ENCODE results near the gene TMEM184A. TPM values are rescaled to one million over a fixed set of nuclear protein-coding genes. Genes with fewer than 3 reads are reported as not detected.

Gene TMEM184A
- total RNA-seq, 8 experiments from 2014 or later = 0.16 to 1.2 (median 0.47) TPM

DNA sequence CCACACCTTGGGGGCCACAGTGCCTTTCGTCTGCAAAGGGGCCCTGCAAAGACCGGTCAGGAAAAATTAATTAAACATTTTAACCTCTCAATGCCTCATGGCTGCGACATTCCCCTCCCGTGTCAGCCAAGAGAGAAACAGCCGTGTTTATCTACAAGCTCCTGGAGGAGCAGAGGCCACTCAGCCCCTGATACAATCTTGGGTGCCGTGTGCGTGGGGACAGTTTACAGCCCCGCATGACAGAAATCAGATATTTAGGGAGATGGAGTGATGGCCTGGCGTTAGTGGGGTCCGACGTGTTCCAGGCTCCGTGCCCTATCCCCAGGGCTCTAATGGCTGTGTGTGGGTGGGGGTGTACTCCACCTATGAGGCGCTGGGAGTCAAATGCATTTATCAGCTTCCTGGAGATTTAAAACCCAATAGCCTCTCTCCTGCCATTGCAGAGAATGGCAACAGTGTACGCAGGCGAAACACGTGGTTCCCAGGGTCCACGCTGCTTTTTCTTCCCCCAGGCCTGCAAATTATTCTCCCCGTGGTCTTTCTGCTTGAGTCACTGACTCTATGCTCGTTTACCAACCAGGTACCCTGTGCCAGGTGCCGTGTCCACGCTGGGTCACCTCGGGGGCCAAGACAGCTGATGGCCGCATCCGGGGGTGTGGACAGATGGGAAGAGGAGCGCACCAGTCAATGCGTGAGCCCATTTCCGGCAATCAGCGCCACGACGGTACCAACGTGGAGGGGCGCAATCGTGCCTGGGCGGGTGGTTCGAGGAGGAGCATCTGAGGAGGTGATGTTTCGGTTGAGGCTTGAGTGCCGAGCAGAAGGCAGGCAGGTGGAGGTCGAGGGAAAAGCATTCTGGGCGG, 40.4 kb upstream of the TMEM184A start:
- no peak overlapping the region for H3K4me3 ChIP-seq
- peak in 4 of 8 experiments; percentile 22 to 75 (median 30) for ATAC-seq (replicated peaks in 6 of 8)
- peaks cover 4 to 16% of the 10 kb centered on the region in 2 donors for H3K4me1 ChIP-seq (replicated peaks in 1 of 2)
- H3K27ac ChIP-seq = no peak overlapping the region
- WGBS, 10 experiments = 50 to 100% (median 75%) methylated on average over 2 to 33 of the region's 39 CpGs
- in situ Hi-C loops (cut with MboI; ENCODE audit: low pct_unique_long_range_greater_than_20kb in 2 of 9, low sequenced_read_pairs in 9 of 9, unreplicated experiment in 9 of 9) = loop anchor here in 1 of 9 experiments (25.0 kb wide), 1 partner anchor 616 kb away; no protein-coding TSS in a partner anchor

DNA sequence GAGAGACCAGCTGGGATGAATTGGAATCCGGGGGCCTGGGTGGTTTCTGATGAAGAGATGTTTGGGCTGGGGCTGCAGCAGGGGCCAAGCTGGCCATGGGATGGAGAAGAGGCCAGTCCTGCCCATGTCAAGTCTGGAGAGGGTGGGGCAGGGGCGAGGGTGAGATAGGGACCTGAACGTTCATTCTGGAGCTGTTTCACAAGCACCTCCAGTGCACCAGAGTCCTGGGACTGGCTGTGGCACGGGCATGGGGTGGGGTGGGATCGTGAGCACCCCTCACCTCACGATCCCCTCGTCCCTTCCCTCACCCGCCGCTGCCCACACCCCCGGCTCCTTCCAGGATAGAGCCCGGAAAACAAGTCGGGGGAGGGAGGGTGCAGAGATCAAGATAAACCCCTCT, 39.6 kb upstream of the TMEM184A start:
- Histone ChIP-seq H3K4me1 (replicated peaks in 1 of 2) (peaks cover 4 to 16% of the 10 kb centered on the region in 2 donors), H3K27ac (no peak overlapping the region), H3K4me3 (no peak overlapping the region)
- in situ Hi-C loops (cut with MboI; ENCODE audit: low pct_unique_long_range_greater_than_20kb in 2 of 9, low sequenced_read_pairs in 9 of 9, unreplicated experiment in 9 of 9) = loop anchor here in 1 of 9 experiments (25.0 kb wide), 1 partner anchor 617 kb away; no protein-coding TSS in a partner anchor
- no peak for ATAC-seq (replicated peaks in 6 of 8)
- WGBS, 10 experiments = 60 to 100% (median 70%) methylated on average over 1 to 3 of the region's 12 CpGs; no CpG with 5 or more reads in 6 of the 10 experiments

DNA sequence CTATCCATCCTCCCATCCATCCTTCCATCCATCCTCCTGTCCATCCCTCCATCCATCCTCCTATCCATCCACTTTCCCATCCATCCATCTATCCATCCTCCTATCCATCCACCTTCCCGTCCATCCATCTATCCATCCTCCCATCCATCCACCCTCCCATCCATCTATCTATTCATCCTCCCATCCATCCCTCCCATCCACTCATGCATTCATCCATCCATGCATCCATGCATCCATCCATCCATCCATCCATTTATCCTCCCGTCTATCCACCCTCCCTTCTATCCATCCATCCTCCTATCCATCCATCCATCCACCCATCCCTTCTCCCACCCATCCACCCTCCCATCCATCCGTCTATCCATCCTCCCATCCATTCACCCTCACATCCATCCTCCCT, 39.0 kb upstream of the TMEM184A start:
- ATAC-seq (replicated peaks in 6 of 8) = no peak
- in situ Hi-C loops (cut with MboI; ENCODE audit: low pct_unique_long_range_greater_than_20kb in 2 of 9, low sequenced_read_pairs in 9 of 9, unreplicated experiment in 9 of 9) = loop anchor here in 1 of 9 experiments (25.0 kb wide), 1 partner anchor 617 kb away; no protein-coding TSS in a partner anchor
- peaks cover 4 to 15% of the 10 kb centered on the region in 2 donors for H3K4me1 ChIP-seq (replicated peaks in 1 of 2)
- H3K27ac ChIP-seq = no peak overlapping the region
- WGBS, 10 experiments = 11 to 100% (median 70%) methylated on average over 1 to 3 of the region's 3 CpGs
- no peak overlapping the region for H3K4me3 ChIP-seq

DNA sequence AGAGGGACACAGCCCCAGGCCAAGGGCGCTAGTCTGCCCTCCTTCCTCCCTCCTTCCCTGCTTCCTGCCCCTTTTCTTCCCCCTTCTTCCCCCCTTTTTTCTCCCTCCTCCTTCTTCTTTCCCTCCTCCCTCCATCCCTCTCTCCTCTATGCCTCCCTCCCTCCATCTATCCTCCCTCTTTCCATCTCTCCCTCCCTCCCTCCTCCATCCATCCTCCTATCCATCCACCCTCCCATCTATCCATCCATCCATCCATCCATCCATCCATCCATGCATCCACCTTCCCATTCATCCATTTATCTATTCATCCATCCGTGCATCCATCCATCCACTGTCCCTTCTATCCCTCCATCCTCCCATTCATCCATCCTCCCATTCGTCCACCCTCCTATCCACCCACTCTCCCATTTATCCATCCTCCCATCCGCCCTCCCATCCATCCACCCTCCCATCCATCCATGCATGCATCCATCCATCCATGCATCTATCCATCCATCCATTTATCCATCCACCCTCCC, 38.0 kb upstream of the TMEM184A start:
- H3K27ac ChIP-seq = no peak overlapping the region
- no peak overlapping the region for H3K4me3 ChIP-seq
- WGBS, 10 experiments = 22 to 73% (median 34%) methylated on average over 2 to 3 of the region's 4 CpGs; no CpG with 5 or more reads in 5 of the 10 experiments
- in situ Hi-C loops (cut with MboI; ENCODE audit: low pct_unique_long_range_greater_than_20kb in 2 of 9, low sequenced_read_pairs in 9 of 9, unreplicated experiment in 9 of 9) = loop anchor here in 1 of 9 experiments (25.0 kb wide), 1 partner anchor 618 kb away; no protein-coding TSS in a partner anchor
- no peak for ATAC-seq (replicated peaks in 6 of 8)
- H3K4me1 ChIP-seq (replicated peaks in 1 of 2) = peaks cover 4 to 9% of the 10 kb centered on the region in 2 donors

DNA sequence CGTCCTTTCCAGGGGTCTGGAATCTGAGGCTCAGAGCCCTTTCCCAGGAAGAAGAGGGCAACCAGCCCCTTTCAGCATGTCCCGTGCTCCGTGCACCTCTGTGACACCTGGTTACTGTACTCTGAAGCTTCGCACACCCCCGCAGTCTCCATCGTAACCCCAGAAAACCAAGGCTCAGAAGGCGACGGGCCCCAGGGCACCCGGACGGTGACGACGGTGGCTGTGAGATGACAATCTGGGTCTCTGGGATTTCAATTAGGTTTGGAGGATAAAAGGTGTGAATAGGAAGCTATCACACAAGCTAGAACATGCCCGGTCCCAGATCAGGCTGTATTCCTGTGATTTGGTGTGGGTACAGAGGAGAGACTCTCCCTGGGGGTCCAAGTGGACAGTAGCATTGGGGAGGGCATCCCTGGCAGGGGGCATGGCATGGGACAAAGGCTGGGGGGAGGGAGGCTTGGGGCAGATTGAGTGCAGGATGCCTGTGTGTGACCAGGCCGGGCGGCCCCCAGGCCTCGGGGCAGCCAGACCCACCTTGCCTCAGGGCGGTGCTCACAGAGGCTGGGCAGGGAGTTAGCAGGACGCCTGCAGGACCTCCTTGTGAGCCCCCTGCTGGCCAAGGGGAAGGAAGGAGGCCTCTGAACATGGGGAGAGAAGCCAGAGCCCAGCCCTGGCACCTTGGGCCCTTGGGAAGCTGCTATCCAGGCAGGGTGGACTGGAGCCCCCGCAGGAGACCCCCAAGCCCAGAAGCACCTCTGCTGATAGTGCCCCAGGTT, 37.3 kb upstream of the TMEM184A start:
- WGBS, 10 experiments = 80% methylated on average over 2 of the region's 19 CpGs; no CpG with 5 or more reads in 9 of the 10 experiments
- ATAC-seq (replicated peaks in 6 of 8) = peak in 3 of 8 experiments; percentile 33 to 81 (median 38)
- Histone ChIP-seq H3K4me3 (no peak overlapping the region), H3K4me1 (replicated peaks in 1 of 2) (peaks cover 4 to 9% of the 10 kb centered on the region in 2 donors), H3K27ac (no peak overlapping the region)
- in situ Hi-C loops (cut with MboI; ENCODE audit: low pct_unique_long_range_greater_than_20kb in 2 of 9, low sequenced_read_pairs in 9 of 9, unreplicated experiment in 9 of 9) = loop anchor here in 1 of 9 experiments (25.0 kb wide), 1 partner anchor 619 kb away; no protein-coding TSS in a partner anchor

DNA sequence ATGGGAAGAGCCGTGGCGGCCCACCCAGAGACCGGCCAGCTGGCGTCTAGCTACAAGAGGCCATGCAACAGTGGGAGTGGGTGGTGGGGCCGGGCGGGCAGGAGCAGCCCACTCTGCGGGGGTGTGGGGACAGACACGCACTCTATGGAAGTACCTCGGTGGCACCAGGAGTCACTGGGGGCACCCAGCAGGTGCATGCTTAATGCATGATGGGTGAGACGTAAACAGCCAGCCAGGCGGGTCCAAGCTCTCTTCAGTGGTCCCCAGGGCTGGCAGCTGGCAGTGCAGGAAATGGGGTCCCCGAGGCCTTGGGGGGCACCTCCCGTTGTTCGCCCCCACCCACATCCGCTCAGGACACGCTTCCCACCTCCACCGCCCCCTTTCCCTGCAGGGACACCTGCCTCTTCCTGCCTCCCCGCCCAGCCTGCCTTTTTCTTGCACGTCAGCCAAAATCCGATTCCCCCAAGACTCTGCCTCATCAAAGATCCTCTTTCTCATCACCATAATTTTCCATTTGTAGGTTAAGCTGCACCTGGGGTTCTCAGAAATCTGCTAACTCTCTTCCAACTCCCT, 36.4 kb upstream of the TMEM184A start:
- WGBS, 10 experiments = 0% methylated on average over 1 of the region's 20 CpGs; no CpG with 5 or more reads in 9 of the 10 experiments
- Histone ChIP-seq H3K4me1 (replicated peaks in 1 of 2) (peaks cover 4 to 9% of the 10 kb centered on the region in 2 donors), H3K4me3 (no peak overlapping the region), H3K27ac (no peak overlapping the region)
- no peak for ATAC-seq (replicated peaks in 6 of 8)
- in situ Hi-C loops (cut with MboI; ENCODE audit: low pct_unique_long_range_greater_than_20kb in 2 of 9, low sequenced_read_pairs in 9 of 9, unreplicated experiment in 9 of 9) = loop anchor here in 1 of 9 experiments (25.0 kb wide), 1 partner anchor 620 kb away; no protein-coding TSS in a partner anchor

DNA sequence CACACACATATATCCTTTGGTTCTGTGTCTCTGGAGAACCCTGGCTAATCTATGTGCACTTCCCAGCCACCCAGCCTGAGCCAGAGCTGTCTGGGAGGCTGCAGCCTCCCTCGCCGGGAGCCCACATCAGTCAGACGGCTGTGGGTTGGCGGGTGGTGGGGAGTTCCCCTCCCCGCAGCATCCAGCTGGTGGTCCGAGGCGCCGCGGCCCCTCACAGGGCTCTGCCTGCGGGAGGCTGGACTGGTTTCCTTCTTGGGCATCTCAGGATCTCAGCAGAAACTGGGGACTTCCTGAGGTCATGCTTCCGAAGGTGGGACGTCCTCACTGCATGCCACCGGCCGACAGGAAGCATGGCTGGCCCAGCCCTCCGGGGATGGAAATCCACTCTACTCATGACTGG, 35.9 kb upstream of the TMEM184A start:
- in situ Hi-C loops (cut with MboI; ENCODE audit: low pct_unique_long_range_greater_than_20kb in 2 of 9, low sequenced_read_pairs in 9 of 9, unreplicated experiment in 9 of 9) = loop anchor here in 1 of 9 experiments (25.0 kb wide), 1 partner anchor 620 kb away; no protein-coding TSS in a partner anchor
- Histone ChIP-seq H3K4me3 (no peak overlapping the region), H3K27ac (no peak overlapping the region), H3K4me1 (replicated peaks in 1 of 2) (peaks cover 4 to 8% of the 10 kb centered on the region in 2 donors)
- 20 to 33% methylated on average over 1 to 3 of the region's 15 CpGs; no CpG with 5 or more reads in 8 of the 10 experiments for WGBS, 10 experiments
- no peak for ATAC-seq (replicated peaks in 6 of 8)

DNA sequence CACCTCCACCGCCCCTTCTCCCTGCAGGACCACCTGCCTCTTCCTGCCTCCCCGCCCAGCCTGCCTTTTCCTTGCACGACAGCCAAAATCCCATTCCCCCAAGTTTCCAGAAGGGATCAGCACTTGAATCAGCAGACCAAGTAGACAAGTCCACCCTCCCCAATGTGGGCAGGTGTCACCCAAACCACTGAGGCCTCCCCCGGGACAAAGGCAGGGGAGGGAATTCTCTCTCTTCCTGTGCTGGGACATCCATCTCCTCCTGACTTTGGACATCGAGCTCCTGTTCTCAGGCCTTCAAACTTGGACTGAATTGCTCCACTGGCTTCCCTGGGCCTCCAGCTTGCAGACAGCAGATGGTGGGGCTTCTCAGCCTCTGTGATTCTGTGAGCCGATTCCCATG, 35.4 kb upstream of the TMEM184A start:
- WGBS, 10 experiments = 0 to 100% (median 50%) methylated on average over 1 to 2 of the region's 6 CpGs; no CpG with 5 or more reads in 5 of the 10 experiments
- in situ Hi-C loops (cut with MboI; ENCODE audit: low pct_unique_long_range_greater_than_20kb in 2 of 9, low sequenced_read_pairs in 9 of 9, unreplicated experiment in 9 of 9) = loop anchor here in 1 of 9 experiments (25.0 kb wide), 1 partner anchor 621 kb away; no protein-coding TSS in a partner anchor

DNA sequence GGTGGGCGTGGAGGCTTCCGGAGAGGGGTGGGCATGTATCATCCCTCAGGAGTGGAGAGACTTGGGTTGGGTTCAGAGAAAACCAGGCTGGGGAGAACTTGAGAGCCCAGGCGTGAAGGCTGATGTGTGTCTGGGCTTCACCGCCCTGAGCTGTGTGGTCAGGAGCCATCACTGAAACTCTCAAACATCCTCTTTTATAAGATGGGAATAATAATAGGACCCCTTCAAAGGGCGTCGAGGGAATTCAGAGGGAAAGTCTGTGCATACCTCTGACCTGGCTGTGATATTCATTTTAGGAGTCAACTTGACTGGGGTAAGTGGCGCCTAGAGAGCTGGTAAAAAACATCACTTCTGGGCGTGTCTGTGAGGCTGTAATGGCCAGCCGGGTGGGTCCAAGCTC, 34.9 kb upstream of the TMEM184A start:
- in situ Hi-C loops (cut with MboI; ENCODE audit: low pct_unique_long_range_greater_than_20kb in 2 of 9, low sequenced_read_pairs in 9 of 9, unreplicated experiment in 9 of 9) = loop anchor here in 1 of 9 experiments (25.0 kb wide), 1 partner anchor 621 kb away; no protein-coding TSS in a partner anchor

More for the DNA sequence above, 35.4 kb upstream of the TMEM184A start:
- Histone ChIP-seq H3K27ac (no peak overlapping the region), H3K4me3 (no peak overlapping the region), H3K4me1 (replicated peaks in 1 of 2) (peaks cover 0 to 7% of the 10 kb centered on the region in 2 donors)
- ATAC-seq (replicated peaks in 6 of 8) = no peak

DNA sequence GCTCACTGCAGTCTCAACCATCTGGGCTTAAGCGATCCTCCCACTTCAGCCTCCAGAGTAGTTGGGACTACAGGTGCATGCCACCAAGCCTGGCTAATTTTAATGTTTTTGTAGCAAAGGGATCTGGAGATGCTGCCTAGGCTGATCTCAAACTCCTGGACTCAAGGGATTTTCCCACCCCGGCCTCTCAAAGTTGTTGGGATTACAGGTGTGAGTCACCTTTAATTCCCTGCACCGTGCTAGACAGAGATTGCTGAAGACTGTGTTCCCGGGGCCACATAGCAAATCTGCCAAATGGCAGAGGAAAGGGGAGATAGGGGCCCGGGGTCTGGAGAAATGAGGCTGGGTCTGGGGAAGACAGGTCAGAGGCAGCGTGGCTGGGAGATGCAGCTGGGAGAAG, 34.5 kb upstream of the TMEM184A start:
- no peak overlapping the region for H3K4me3 ChIP-seq
- in situ Hi-C loops (cut with MboI; ENCODE audit: low pct_unique_long_range_greater_than_20kb in 2 of 9, low sequenced_read_pairs in 9 of 9, unreplicated experiment in 9 of 9) = loop anchor here in 1 of 9 experiments (25.0 kb wide), 1 partner anchor 622 kb away; no protein-coding TSS in a partner anchor
- H3K27ac ChIP-seq = no peak overlapping the region
- ATAC-seq (replicated peaks in 6 of 8) = no peak
- H3K4me1 ChIP-seq (replicated peaks in 1 of 2) = peaks cover 0 to 7% of the 10 kb centered on the region in 2 donors
- WGBS, 10 experiments = 34 to 80% (median 69%) methylated on average over 1 to 4 of the region's 6 CpGs; no CpG with 5 or more reads in 6 of the 10 experiments

More for the DNA sequence above, 34.9 kb upstream of the TMEM184A start:
- 10 to 90% (median 69%) methylated on average over 1 to 3 of the region's 9 CpGs; no CpG with 5 or more reads in 4 of the 10 experiments for WGBS, 10 experiments
- H3K4me1 ChIP-seq (replicated peaks in 1 of 2) = peaks cover 0 to 7% of the 10 kb centered on the region in 2 donors
- no peak overlapping the region for H3K4me3 ChIP-seq
- H3K27ac ChIP-seq = no peak overlapping the region
- no peak for ATAC-seq (replicated peaks in 6 of 8)

DNA sequence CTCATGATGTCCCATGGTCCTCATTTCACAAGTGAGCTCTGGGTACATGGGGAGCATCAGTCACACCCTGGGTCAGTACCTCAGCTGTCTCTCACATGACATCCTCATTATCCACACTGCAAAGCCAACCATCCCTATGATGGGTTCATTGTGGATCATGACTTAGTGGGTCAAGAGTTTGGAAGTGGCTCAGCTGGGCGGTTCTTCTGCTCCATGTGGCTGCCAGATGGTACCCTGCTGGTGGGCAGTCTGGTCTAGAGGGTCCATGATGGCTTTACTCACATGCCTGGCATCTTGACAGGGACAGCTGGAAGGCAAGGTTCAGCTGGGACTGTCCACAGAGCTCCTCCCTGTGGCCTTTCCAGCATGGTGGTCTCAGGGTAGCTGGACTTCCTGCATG, 33.0 kb upstream of the TMEM184A start:
- 20 to 100% (median 20%) methylated on average over 1 of the region's 1 CpG; no CpG with 5 or more reads in 7 of the 10 experiments for WGBS, 10 experiments
- H3K27ac ChIP-seq = no peak overlapping the region
- ATAC-seq (replicated peaks in 6 of 8) = no peak
- H3K4me3 ChIP-seq = no peak overlapping the region
- H3K4me1 ChIP-seq (replicated peaks in 1 of 2) = peaks cover 0 to 7% of the 10 kb centered on the region in 2 donors
- in situ Hi-C loops (cut with MboI; ENCODE audit: low pct_unique_long_range_greater_than_20kb in 2 of 9, low sequenced_read_pairs in 9 of 9, unreplicated experiment in 9 of 9) = loop anchor here in 1 of 9 experiments (25.0 kb wide), 1 partner anchor 623 kb away; no protein-coding TSS in a partner anchor

DNA sequence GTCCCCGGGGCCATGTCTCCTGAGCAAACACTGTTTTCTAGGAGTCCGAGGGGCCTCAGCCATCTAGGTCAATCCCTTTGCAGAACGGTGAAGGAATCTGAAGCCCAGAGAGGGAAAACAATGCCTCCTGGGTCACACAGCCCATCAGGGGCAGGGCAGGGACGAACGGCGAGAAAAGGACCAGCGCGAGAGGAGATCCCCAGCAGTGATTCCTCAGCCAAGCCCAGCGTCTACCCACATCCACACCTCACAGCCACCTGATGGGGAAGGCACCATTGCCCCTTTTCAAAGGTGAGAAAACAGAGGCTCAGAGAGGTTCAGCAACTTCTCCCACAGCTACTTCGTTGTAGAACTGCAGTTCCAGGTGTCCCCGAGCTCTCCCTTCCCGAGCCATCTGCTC, 31.7 kb upstream of the TMEM184A start:
- in situ Hi-C loops (cut with MboI; ENCODE audit: low pct_unique_long_range_greater_than_20kb in 2 of 9, low sequenced_read_pairs in 9 of 9, unreplicated experiment in 9 of 9) = loop anchor here in 1 of 9 experiments (25.0 kb wide), 1 partner anchor 625 kb away; no protein-coding TSS in a partner anchor
- peaks cover 0 to 7% of the 10 kb centered on the region in 2 donors for H3K4me1 ChIP-seq (replicated peaks in 1 of 2)
- no peak overlapping the region for H3K27ac ChIP-seq
- ATAC-seq (replicated peaks in 6 of 8) = no peak
- 45 to 100% (median 94%) methylated on average over 2 to 7 of the region's 12 CpGs; no CpG with 5 or more reads in 5 of the 10 experiments for WGBS, 10 experiments
- no peak overlapping the region for H3K4me3 ChIP-seq
